ENCODE data around the gene TPRG1.

Gene TPRG1

DNA sequence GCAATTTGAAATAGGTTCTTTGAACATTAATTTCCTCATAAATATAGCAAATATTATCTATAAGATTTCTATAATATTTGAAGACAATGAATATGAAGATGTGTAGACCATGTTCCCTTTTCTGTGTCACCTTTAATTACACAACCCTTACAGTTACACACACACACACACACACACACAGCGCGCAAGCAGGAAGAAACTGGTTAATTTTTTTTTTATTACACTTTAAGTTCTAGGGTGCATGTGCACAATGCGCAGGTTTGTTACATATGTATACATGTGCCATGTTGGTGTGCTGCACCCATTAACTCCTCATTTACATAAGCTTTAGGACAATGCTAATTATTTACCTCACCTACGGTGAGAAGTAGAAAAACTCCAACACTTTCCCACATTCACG is 122.9 kb downstream of the TPRG1 start:
- TF ChIP-seq, protein P1, sequence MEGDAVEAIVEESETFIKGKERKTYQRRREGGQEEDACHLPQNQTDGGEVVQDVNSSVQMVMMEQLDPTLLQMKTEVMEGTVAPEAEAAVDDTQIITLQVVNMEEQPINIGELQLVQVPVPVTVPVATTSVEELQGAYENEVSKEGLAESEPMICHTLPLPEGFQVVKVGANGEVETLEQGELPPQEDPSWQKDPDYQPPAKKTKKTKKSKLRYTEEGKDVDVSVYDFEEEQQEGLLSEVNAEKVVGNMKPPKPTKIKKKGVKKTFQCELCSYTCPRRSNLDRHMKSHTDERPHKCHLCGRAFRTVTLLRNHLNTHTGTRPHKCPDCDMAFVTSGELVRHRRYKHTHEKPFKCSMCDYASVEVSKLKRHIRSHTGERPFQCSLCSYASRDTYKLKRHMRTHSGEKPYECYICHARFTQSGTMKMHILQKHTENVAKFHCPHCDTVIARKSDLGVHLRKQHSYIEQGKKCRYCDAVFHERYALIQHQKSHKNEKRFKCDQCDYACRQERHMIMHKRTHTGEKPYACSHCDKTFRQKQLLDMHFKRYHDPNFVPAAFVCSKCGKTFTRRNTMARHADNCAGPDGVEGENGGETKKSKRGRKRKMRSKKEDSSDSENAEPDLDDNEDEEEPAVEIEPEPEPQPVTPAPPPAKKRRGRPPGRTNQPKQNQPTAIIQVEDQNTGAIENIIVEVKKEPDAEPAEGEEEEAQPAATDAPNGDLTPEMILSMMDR (IDR thresholded peaks at IDR 0.05; ENCODE audit: insufficient read depth, low read length, missing control alignments): no peak
- no peak overlapping the region for H3K4me3 ChIP-seq (ENCODE audit: low read depth, low read length)
- no peak for DNase-seq (ENCODE audit: low read depth, low spot score)
- ChIA-PET POLR2A (no interaction called here), CTCF (no interaction called here)

DNA sequence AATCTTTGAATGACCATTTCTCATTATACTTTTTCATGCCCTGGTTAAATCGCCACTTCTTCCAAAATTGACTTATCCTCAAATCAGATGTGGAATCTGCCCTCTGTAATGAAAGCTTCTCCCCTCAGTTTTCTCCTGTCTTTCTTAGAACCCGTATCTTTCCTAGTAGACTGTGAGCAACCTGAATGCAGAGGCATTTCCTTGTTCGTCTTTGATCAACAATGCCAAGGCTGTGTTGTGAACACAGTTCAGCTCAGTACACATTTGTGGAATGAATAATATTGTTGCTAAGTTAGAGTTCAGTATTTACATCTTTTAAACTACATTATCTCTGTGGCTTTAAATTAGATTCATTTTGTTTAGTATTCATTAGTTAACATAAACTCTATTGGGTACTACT is 123.3 kb downstream of the TPRG1 start:
- TF ChIP-seq, protein P1 (IDR thresholded peaks at IDR 0.05; ENCODE audit: insufficient read depth, low read length, missing control alignments): no peak
- DNase-seq (ENCODE audit: low read depth, low spot score): no peak
- POLR2A ChIA-PET: no interaction called here
- CTCF ChIA-PET: no interaction called here
- no peak overlapping the region for H3K4me3 ChIP-seq (ENCODE audit: low read depth, low read length)

DNA sequence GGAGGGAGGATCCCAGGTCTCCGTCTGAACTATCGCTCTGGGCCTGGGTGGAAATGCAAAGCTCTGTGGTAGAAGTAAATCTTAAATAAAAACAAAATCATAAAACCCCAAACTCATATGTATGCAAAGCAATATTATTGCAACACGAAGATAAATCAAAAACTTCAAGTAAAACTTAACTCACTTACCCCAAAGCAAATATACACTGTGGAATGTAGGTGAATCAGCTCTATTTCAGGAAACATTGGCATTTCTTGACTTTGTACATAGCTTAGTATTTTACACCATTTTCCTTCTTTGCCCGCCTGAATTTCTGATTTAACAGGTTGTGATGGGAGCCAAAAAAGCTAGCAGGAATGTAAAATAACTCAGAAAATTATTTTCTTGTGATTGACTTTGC is 126.2 kb downstream of the TPRG1 start:
- H3K4me3 ChIP-seq (ENCODE audit: low read depth, low read length): no peak overlapping the region
- CTCF ChIA-PET: interaction anchor here (1.1 to 1.5 kb wide), 2 partner anchors 10 to 25 kb away, joined by 3 to 4 read pairs; no protein-coding TSS in a partner anchor
- no peak for DNase-seq (ENCODE audit: low read depth, low spot score)
- POLR2A ChIA-PET: no interaction called here
- TF ChIP-seq, protein P1 (IDR thresholded peaks at IDR 0.05; ENCODE audit: insufficient read depth, low read length, missing control alignments): no peak

DNA sequence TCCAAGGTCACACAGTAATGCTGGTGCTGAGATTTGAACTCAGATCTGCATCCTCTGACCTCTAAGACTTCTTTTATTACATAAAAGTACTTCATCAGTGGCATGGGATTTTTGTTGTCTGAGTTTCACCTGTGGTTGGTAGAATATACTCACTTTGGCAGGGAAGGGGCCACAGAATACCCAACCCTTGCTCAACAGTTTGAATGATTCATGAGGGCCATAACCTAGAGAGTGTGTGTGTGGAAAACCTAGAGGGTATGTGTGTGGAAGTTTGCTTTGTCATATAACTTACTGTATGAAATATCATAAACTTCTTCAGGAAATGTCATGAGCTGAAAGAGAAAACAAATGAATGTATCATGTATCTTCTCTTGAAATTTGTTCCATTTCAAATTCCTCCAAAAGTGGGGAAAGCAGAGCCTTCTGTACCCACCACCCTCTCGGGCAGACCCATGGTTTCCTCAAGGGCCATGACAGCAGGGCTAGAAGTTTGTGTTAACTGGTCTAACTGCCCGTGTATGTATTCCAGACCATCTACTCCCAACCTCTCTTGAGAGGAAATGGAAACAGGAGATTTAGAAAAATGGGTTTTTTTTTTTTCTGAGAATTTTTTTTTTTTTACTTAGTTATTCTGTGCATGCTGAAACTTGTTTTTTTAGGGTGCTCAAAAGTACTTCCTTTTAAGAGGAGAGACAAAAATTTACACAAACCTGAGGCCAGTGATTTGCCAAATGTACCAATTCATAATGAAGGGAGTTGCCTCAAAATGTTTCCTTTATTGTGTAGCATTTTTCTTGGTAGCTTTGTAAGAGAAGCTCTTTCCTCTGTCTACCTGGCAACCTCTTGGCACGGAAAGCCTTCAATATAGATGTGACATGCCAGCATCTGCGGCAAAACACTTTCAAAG is 127.0 kb downstream of the TPRG1 start:
- CTCF ChIA-PET: interaction anchor here (1.5 kb wide), 1 partner anchor 26 kb away, joined by 3 read pairs; no protein-coding TSS in a partner anchor
- no peak for DNase-seq (ENCODE audit: low read depth, low spot score)
- TF ChIP-seq, protein P1 (IDR thresholded peaks at IDR 0.05; ENCODE audit: insufficient read depth, low read length, missing control alignments): no peak
- H3K4me3 ChIP-seq (ENCODE audit: low read depth, low read length): no peak overlapping the region
- POLR2A ChIA-PET: no interaction called here

GRCh38 chr3:189300345-189300744 is 128.6 kb downstream of the TPRG1 start:
- H3K4me3 ChIP-seq (ENCODE audit: low read depth, low read length): no peak overlapping the region
- no peak for DNase-seq (ENCODE audit: low read depth, low spot score)
- TF ChIP-seq, protein P1 (IDR thresholded peaks at IDR 0.05; ENCODE audit: insufficient read depth, low read length, missing control alignments): no peak
- CTCF ChIA-PET: interaction anchor here (1.1 kb wide), 1 partner anchor 661 kb away, joined by 3 read pairs; no protein-coding TSS in a partner anchor
- POLR2A ChIA-PET: no interaction called here

DNA sequence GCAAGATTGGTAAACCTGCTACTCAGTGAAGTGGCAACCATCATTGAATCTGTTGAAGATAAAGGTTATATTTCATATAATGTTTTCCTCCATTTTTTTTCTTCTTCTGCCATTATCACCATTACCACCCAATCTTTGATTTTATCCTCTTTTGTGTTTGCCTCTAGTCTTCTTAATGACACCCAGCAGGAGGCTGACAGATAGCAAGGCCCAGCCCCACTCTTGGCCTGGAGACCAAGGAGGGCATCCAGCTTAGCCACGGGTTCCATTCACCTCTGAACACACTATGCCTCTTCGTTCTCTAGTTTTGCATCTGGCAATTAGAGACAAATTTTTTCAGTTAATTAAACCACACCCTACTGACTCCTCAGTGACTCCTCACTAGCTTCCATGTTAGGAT is 129.7 kb downstream of the TPRG1 start:
- TF ChIP-seq, protein P1 (IDR thresholded peaks at IDR 0.05; ENCODE audit: insufficient read depth, low read length, missing control alignments): no peak
- ChIA-PET CTCF (interaction anchor here (1.1 kb wide), 1 partner anchor 26 kb away, joined by 3 read pairs; no protein-coding TSS in a partner anchor), POLR2A (no interaction called here)

More for the DNA sequence above, 129.7 kb downstream of the TPRG1 start:
- H3K4me3 ChIP-seq (ENCODE audit: low read depth, low read length): no peak overlapping the region
- DNase-seq (ENCODE audit: low read depth, low spot score): no peak

Data from AG04449 (cell line).